ENCODE data around the gene LCE3C.

GRCh38 chr1:152580433-152580832, 19.6 kb upstream of the LCE3C start, which contains the start of gene LCE3D:
- TF ChIP-seq CTCF (conservative IDR thresholded peaks at IDR 0.05) (no peak), ZFX (IDR thresholded peaks at IDR 0.05) (no peak)
